GM21717 (cell line): ENCODE results near the gene MAP3K10.

Experiments used
- ATAC-seq: cut with Tn5 transposase; IDR thresholded peaks from one replicate; pipeline ENCODE4 v1.9.1; 2021; ENCODE audit warnings: mild to moderate bottlenecking, moderate library complexity; ENCODE audit not compliant: unreplicated experiment

The MAP3K10 gene

GRCh38 chr19:40232949-40233810 is 42.0 kb downstream of the MAP3K10 start:
- no peak for ATAC-seq

DNA sequence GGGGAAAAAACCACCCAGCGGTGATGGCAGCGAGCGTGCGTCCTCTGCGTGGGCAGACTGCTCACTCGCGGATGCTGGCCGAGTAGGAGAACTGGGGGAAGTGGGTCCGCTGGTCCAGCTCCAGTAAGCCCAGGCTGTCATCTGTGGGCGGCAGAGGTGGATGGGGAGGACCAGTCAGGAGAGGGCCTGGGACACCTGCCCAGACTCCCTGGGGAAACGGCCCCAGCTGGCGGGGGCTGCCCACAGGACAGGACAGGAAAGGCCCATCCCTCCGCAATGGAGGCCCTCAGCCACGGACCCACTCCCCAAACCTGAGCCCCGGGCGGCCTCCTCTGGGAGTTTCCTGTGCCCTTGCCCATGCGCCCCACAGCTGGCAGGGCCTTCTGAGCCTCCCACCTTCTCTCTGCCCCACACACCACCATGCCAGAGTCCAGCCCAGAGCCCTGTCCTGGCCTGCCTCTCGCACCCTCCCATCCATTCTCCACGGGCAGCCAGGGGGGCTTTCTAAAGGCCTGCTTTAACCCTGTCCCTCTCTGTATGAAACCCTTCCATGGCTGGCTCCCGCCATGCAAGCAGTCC is 42.7 kb downstream of the MAP3K10 start:
- no peak for ATAC-seq

DNA sequence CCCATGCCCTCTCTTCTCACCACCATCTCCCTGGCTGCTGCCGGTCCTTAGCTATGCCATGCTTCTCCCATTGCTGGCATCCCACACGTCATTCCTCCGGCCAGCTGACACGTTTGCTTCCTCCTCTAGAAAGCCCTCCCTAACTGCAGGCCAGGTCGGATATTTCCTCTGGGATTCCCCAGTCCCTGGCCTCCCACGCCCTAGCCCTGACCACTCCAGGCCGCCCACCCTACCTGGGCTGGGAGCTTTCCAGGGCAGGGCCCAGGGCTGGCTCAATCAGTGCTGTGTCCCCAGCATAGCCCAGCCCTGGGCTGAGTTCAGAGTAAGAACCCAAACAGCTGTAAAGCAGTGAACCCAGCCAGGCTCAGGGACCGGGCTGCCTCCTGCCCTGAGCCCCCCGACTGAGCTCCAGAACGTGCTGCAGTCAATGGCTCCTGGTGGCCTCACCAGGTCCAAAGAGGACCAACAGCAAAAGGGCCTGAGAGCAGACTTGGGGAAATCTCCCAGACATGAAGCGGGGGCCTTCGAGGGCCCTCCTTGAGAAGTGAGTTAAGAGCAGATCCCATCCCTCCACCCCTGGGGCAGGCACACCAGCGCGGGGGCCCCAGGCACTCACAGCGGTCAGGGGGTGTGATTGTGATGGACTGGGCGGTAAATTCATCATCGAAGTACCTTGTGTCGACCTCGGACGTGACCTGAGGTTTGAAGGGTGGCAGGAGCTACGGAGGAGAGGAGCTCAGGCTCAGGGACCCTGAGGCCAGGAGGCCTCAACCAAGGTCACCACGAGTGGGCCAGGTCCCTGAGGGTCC is 43.4 kb downstream of the MAP3K10 start:
- ATAC-seq = no peak

- ATAC-seq = no peak
Observed at GRCh38 chr19:40235238-40236025, 44.2 kb downstream of the MAP3K10 start.

- no peak for ATAC-seq
Observed at GRCh38 chr19:40236026-40236355, 44.8 kb downstream of the MAP3K10 start.

DNA sequence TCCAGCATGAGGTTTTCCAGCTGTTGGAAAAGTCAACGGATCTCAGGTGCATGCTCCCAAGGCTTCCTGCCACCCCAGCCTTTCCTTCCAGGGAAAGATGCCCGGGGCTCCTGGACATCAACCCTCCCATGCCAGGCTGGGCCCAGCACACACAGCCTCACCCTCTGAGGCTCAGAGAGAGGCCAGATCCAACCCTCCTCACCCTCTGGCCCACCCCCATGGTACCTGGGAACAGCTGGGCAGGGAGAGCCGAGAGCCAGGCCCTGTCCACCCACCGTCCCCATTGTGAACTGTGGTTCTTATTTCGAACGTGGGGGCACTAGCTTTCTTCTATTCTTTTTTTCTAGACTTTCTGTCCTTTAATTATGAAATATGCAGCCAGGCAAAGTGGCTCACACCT is 45.1 kb downstream of the MAP3K10 start:
- no peak for ATAC-seq

DNA sequence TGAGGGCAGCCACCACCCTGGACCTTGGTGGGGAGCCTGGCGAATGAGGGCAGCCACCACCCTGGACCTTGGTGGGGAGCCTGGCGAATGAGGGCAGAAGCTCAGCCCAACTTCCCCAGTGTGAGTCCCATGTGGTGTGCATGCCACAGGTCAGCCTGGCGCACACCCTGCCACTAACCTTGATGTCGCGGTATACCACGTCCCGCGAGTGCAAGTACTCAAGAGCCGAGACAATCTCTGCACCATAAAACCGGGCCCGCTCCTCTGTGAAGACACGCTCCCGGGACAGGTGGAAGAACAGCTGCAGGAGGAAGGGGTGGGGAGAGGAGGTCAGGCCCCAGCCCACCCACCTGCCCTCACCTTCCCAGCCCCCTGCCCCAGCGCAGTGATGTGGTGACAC is 46.6 kb downstream of the MAP3K10 start:
- ATAC-seq = no peak

DNA sequence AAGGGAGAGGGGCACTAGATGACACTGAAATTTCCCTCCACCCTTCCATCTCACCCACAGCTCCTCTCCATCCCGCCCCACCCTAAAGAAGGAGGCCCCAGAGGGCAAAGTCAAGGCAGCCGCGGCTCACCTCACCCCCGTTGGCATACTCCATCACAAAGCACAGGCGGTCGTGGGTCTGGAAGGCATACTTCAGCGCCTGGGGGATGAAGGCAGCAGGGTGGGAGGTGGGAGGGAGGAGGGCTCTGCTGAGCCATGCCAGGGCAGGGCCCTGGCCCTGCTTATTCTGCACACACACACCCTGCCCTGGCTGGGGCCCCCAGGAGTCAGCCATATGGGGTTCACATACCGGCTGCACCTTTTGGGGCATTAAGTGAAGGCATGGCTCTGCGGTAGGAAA is 47.5 kb downstream of the MAP3K10 start:
- no peak for ATAC-seq

DNA sequence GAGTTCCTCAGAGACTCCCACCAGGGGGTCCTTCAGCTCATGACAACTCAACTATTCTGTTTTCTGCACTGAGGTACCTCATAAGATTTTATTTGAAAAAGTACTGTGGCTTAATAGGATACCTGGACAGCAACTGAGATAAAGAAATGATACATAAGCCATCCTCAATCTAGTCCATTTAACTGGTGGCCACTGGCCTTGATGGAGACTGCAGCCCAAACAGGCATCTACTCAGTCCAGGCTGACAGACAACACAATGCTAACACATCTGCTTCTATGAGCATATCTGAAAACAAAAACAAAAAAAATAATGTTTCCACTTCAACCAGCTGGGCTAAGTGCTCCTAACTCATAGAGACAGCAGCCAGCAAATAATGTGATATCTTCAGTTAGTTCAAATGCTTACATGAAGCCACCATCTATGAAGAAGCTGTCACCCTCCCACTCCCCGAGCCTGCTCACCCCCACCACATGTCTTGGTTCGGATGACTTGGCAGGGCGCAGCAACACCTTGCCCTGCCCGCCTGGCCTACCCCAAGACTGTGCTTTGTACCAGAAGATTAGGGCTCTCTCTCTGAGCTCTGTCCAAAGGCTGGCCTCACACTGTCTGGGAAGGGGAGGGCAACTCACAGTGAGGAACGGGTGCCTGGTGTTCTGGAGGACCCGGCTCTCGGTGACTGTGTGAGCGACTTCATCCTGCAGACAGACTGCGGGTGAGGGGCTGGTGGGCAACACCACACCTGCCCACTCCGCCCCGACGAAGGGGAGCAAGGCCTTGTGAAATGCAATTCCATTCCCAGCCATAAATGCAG is 48.4 kb downstream of the MAP3K10 start:
- no peak for ATAC-seq

GRCh38 chr19:40240332-40240731 is 49.1 kb downstream of the MAP3K10 start:
- ATAC-seq = no peak

GRCh38 chr19:40241125-40241808 is 50.0 kb downstream of the MAP3K10 start:
- ATAC-seq = no peak

DNA sequence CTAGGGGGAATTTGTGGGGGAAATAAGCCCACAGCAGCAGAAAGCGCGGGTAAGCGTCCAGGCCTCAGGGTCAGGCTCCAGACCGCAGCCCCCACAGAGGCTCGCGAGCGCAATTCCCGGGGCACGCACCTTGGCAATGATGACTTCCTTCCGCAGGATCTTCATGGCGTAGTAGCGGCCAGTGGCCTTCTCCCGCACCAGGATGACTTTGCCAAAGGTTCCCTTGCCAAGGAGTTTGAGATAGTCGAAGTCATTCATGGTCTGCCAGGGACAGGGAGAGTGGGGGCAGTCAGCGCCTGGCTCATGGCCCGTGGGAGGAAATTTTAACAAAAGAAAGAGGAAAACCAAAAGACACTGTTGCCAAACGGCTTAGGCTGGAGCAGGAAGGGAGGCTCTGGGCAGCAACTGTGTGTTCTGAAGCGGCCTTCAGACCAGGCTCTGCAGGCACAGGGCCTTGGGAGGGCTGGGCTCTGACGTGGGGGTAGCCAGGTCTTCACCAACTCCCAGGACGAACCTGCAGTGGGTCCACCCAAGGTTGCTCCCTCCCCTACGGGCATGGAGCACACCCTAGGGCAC is 50.7 kb downstream of the MAP3K10 start:
- ATAC-seq = no peak

DNA sequence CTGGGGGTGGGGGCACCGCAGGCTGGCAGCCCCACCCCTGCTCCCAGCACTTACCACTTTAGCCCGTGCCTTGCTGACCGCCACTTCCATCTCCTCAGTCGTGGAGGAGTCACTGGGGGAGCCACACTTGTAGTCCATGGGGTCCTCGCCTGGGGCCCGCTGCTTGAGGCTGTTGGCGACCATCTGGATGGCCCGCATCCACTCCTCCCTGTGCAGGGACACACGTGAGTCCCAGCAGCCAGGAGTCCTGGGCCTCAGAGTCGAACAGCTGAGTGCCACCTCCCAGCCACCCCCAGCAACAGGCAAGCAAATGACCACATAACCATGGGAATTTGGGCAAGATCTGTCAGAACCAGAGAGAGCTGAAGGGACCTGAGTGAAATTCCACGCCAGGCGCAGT is 51.3 kb downstream of the MAP3K10 start:
- ATAC-seq = no peak

DNA sequence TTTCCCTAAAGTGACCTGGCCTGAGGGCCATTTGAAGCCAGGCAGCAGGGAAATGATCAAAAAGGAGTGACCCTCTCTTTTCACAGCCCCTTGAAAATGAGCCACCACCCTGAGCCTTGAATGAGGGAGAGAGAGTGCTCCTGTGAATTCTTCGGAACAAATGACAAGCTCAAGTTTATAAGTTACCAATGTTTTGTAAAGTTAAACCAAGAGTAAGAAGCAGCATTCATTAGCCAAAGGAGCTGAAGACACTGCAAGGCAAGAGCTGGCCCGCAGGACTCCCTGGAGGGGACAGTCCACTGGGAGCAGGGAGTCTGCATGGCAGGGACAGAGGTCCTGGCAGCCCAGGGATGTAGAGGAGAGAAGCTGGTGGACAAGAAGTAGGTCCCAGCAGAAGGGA is 52.0 kb downstream of the MAP3K10 start:
- no peak for ATAC-seq

GRCh38 chr19:40244579-40245317 is 53.5 kb downstream of the MAP3K10 start:
- ATAC-seq = no peak

DNA sequence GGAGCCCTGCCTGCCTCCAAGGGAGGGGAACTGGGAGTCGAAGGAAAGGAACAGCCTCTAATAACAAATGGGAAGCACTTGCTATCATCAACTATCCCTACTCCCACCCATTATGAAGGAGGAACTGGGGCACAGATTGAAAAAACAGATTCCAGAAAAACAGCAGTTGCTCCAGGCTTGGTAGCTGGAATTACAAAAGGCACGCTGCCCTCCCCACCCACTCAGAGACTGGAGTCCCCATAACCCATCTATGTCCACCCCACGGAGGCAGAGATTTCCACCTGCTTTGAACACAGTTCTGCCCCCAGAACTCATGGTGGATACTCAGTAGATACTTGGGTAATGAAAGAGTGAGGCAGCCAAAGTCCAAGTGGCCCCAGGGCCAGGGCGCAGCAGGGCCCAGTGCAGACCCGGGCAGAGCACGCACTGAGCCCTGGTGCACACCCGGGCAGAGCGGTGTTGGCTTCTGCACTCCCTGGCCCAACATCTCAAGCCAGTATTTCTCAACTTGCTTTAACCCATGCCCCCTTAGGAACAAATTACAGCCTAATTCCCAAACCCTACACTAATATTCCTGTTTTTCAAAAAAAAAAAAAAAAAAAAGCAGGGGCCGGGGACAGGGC is 54.4 kb downstream of the MAP3K10 start:
- no peak for ATAC-seq

DNA sequence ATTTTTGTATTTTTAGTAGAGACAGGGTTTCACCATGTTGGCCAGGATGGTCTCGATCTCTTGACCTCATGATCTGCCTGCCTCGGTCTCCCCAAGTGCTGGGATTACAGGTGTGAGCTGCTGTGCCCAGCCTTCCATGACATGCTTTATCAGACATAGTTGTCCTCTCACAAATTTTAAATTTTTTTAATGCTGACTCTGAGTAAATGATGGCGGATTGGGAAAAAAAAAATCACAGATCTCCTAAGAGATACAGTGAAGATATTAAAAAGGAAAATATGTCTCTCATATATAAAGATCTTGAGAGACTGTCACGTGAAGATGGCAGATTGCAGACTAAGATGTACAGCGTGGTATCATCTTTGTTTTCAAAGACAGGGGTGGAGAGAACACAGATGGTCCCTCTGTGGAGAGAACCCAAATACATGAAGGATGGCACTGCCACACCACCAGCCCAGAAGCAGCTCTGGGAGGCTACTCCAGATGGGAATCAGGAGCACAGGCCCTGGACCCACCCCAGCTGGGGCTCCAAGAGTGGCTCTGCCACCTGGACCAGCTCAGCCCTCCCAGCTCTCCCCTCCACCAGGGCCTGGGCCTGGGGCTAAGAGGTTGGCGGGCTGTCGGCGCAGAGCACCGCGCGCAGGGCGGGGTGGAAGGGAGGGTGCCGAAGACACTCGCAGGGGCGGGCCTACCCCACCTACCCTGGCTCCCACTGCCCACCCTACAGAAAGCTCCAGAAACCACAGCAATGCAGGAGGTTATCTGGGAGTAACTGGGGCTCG is 55.3 kb downstream of the MAP3K10 start:
- ATAC-seq = no peak
